Peyer's patch (tissue), 4 donors: ENCODE results near the gene ACTL10.

Experiments
- CTCF ChIP-seq, 6 experiments: fragments of 450-650 bp in 4 of 6; fragments of 200-600 bp in 2 of 6; sonication (generic) in 1 of 6; IDR thresholded peaks; one replicate each; pipeline ENCODE4 v1.5.1; 2017 to 2019; ENCODE audit warnings: antibody characterized with exemption in 6 of 6, mild to moderate bottlenecking in 3 of 6, moderate library complexity in 1 of 6
- POLR2A ChIP-seq, 2 donors: fragments of 450-650 bp; IDR thresholded peaks; one replicate each; pipeline ENCODE4 v1.5.1; 2017; ENCODE audit warnings: antibody characterized with exemption in 2 of 2, mild to moderate bottlenecking in 2 of 2, moderate library complexity in 2 of 2

- no peak for TF ChIP-seq POLR2A (IDR thresholded peaks at IDR 0.05)
- TF ChIP-seq CTCF (IDR thresholded peaks at IDR 0.05): no peak
Measured at GRCh38 chr20:33640287-33640686, 26.5 kb upstream of the ACTL10 start.
